Measurements from ENCODE around the gene UQCC5. TPM values are rescaled to one million over a fixed set of nuclear protein-coding genes. Genes with fewer than 3 reads are reported as not detected.

UQCC5 gene
- total and polyA plus RNA-seq, 4 donors, result 3.3 to 39.9 (median 6.8) TPM

- H3K36me3 ChIP-seq (ENCODE audit: control insufficient read depth in 4 of 4, insufficient read depth in 3 of 4, low read depth in 1 of 4, low read length in 3 of 4), result no peaks in the 10 kb centered on the region
Measured at GRCh38 chr3:52520716-52521487, 15.5 kb upstream of the UQCC5 start.

GRCh38 chr3:52521488-52521824 is 14.9 kb upstream of the UQCC5 start:
- H3K4me3 ChIP-seq (ENCODE audit: low read depth in 1 of 3, low read length in 3 of 3), result no peak overlapping the region
- no peak overlapping the region for H3K27ac ChIP-seq (ENCODE audit: low read depth in 1 of 2, low read length in 2 of 2)
- DNase-seq (ENCODE audit: low spot score), result no peak
- H3K9me3 ChIP-seq (ENCODE audit: control insufficient read depth in 4 of 4, low read length in 3 of 4), result no peaks in the 10 kb centered on the region
- no peak overlapping the region for H3K9ac ChIP-seq (ENCODE audit: low read depth in 1 of 2, low read length in 2 of 2)
- H3K36me3 ChIP-seq (ENCODE audit: control insufficient read depth in 4 of 4, insufficient read depth in 3 of 4, low read depth in 1 of 4, low read length in 3 of 4), result no peaks in the 10 kb centered on the region
- 92% methylated on average over 8 of the region's 8 CpGs for WGBS
- peaks cover 0 to 3% (median 0%) of the 10 kb centered on the region in 4 donors for H3K4me1 ChIP-seq (ENCODE audit: control insufficient read depth in 4 of 4, insufficient read depth in 4 of 4, low read length in 3 of 4)
- no peak for TF ChIP-seq ZBTB33 (IDR thresholded peaks at IDR 0.05)
- TF ChIP-seq SP1 (IDR thresholded peaks at IDR 0.05), result no peak
- TF ChIP-seq TAF1 (conservative IDR thresholded peaks at IDR 0.05), result no peak
- TF ChIP-seq CTCF (IDR thresholded peaks at IDR 0.05; ENCODE audit: low read depth, low read length, missing input control), result no peak
- TF ChIP-seq GABPA (IDR thresholded peaks at IDR 0.05 in 1 of 2, conservative IDR thresholded peaks at IDR 0.05 in 1 of 2), result no peak
- no peak for TF ChIP-seq FOXA1 (IDR thresholded peaks at IDR 0.05)
- TF ChIP-seq YY1 (IDR thresholded peaks at IDR 0.05), result no peak
- TF ChIP-seq HNF4G (IDR thresholded peaks at IDR 0.05), result no peak
- TF ChIP-seq NR2F2 (IDR thresholded peaks at IDR 0.05), result no peak
- no peak for TF ChIP-seq RXRA (IDR thresholded peaks at IDR 0.05)
- H3K27me3 ChIP-seq (ENCODE audit: control insufficient read depth in 4 of 4, insufficient read depth in 4 of 4, low read length in 3 of 4), result no peaks in the 10 kb centered on the region

More at GRCh38 chr3:52520716-52521487, 15.5 kb upstream of the UQCC5 start:
- 91% methylated on average over 20 of the region's 20 CpGs for WGBS
- Histone ChIP-seq H3K9ac (ENCODE audit: low read depth in 1 of 2, low read length in 2 of 2) (no peak overlapping the region), H3K4me3 (ENCODE audit: low read depth in 1 of 3, low read length in 3 of 3) (no peak overlapping the region), H3K27me3 (ENCODE audit: control insufficient read depth in 4 of 4, insufficient read depth in 4 of 4, low read length in 3 of 4) (no peaks in the 10 kb centered on the region), H3K4me1 (ENCODE audit: control insufficient read depth in 4 of 4, insufficient read depth in 4 of 4, low read length in 3 of 4) (no peaks in the 10 kb centered on the region), H3K27ac (ENCODE audit: low read depth in 1 of 2, low read length in 2 of 2) (no peak overlapping the region), H3K9me3 (ENCODE audit: control insufficient read depth in 4 of 4, low read length in 3 of 4) (no peaks in the 10 kb centered on the region)
- DNase-seq (ENCODE audit: low spot score), result no peak
- no peak for TF ChIP-seq FOXA1 (IDR thresholded peaks at IDR 0.05)
- no peak for TF ChIP-seq ZBTB33 (IDR thresholded peaks at IDR 0.05)
- TF ChIP-seq YY1 (IDR thresholded peaks at IDR 0.05), result no peak

Measured in liver (tissue), 9 donors.